IPS-18a (cell line): ENCODE data around the gene GLIPR2.

Experiments
- H3K27ac ChIP-seq: one replicate; pipeline ENCODE4 v1.5.1; 2013; ENCODE audit warnings: low read length
- H3K27me3 ChIP-seq: one replicate; pipeline ENCODE4 v1.6.1; 2013; ENCODE audit warnings: mild to moderate bottlenecking, low read length; ENCODE audit not compliant: control insufficient read depth, insufficient read depth
- H3K36me3 ChIP-seq: one replicate; pipeline ENCODE4 v1.6.1; 2013; ENCODE audit warnings: low read depth, low read length; ENCODE audit not compliant: control insufficient read depth
- H3K4me1 ChIP-seq: one replicate; pipeline ENCODE4 v1.6.1; 2013; ENCODE audit warnings: low read depth, low read length; ENCODE audit not compliant: control insufficient read depth
- H3K4me3 ChIP-seq: one replicate; pipeline ENCODE4 v1.5.1; 2013; ENCODE audit warnings: low read length
- H3K9ac ChIP-seq: one replicate; pipeline ENCODE4 v1.6.1; 2013; ENCODE audit warnings: mild to moderate bottlenecking, low read length, moderate library complexity
- H3K9me3 ChIP-seq: one replicate; pipeline ENCODE4 v1.6.1; 2013; ENCODE audit warnings: low read depth, low read length; ENCODE audit not compliant: control insufficient read depth

GLIPR2 gene

GRCh38 chr9:36102742-36103495 lies 33.6 kb upstream of the GLIPR2 start:
- Histone ChIP-seq H3K27ac (no peak overlapping the region), H3K9ac (no peak overlapping the region), H3K27me3 (no peaks in the 10 kb centered on the region), H3K4me1 (peaks cover 7% of the 10 kb centered on the region), H3K9me3 (no peaks in the 10 kb centered on the region), H3K36me3 (no peaks in the 10 kb centered on the region), H3K4me3 (no peak overlapping the region)

DNA sequence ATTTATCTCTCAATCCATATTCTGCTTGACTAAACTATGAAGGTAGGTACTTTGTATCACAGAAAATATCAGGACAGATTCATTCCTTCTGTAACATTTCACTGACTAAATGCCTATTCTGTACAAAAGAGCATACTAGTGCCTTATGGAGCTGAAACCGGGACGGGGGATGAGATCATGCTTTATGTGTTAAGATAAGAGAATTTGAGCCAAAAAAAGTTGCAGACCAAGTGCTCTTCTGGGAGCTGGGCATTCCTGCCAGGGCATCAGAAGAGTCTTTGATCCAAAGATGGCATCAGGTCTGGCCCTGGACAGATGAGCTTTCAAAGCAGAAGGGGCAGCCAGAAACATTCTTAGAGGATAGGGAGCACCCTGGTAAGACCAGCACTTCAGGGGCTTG lies 27.5 kb upstream of the GLIPR2 start:
- no peaks in the 10 kb centered on the region for H3K4me1 ChIP-seq
- no peak overlapping the region for H3K4me3 ChIP-seq
- peaks cover 3% of the 10 kb centered on the region for H3K36me3 ChIP-seq
- no peaks in the 10 kb centered on the region for H3K9me3 ChIP-seq
- H3K27me3 ChIP-seq = no peaks in the 10 kb centered on the region
- no peak overlapping the region for H3K9ac ChIP-seq
- no peak overlapping the region for H3K27ac ChIP-seq

DNA sequence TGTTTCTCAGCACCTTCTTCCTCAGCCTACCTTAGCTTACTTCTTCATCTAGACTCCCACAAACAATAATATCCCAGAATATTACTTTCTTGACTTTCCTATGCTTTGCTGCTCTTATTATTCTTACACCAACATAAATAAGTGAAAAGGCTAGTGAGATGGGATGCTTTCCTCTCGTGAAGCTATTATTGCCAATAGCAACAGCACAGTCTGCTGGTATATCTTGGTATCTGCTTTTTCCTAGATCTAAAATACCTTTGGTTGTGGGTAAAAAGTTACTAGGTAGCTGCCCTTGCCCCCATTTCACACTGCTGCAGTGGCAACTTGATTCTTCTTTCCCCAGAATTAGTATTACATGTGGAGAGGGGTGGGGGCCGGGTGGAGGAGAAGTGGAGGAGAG lies 26.1 kb upstream of the GLIPR2 start:
- Histone ChIP-seq H3K4me3 (no peak overlapping the region), H3K27me3 (no peaks in the 10 kb centered on the region), H3K27ac (no peak overlapping the region), H3K36me3 (peaks cover 3% of the 10 kb centered on the region), H3K9ac (no peak overlapping the region), H3K9me3 (no peaks in the 10 kb centered on the region), H3K4me1 (no peaks in the 10 kb centered on the region)

DNA sequence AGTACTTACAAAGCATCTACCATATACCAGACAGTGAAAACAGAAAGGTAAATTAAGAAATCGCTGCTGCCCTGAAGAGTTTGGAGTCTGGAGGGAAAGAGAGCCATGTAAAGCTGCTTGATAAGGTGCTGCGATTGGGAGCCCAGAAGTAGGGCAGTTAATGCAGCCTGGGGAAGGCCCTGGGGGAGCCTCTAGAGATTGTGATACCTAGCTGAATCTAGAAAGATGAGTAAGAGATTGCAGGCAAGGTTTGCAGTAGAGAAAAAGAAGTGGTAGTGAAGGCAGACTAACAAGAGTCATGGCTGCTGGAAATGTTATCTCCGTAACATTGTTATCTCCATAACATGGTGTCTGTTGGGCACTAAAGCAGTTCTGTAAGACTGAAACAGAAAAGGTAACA lies 24.0 kb upstream of the GLIPR2 start:
- Histone ChIP-seq H3K27ac (no peak overlapping the region), H3K4me1 (no peaks in the 10 kb centered on the region), H3K36me3 (peaks cover 3% of the 10 kb centered on the region), H3K27me3 (no peaks in the 10 kb centered on the region), H3K9me3 (no peaks in the 10 kb centered on the region), H3K9ac (no peak overlapping the region), H3K4me3 (no peak overlapping the region)

DNA sequence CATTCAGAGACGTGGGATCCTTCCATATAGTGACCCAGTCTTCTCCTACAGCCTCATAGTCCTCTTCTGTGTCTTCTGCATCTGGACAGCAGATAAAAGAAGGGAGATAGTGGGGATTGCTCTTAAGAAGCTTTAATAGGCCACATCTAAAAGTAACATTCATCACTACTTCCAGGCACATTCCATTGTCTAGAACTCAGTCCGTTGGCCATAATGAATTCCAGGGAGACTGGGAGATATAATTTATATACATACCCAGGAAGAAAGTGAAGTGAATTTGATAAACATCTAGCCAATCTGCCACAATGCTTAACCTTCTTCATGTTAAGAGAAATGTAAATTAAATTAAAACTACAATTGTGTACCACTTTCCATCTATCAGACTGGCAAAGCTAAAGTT lies 22.5 kb upstream of the GLIPR2 start:
- Histone ChIP-seq H3K27ac (no peak overlapping the region), H3K9ac (no peak overlapping the region), H3K4me3 (no peak overlapping the region), H3K4me1 (no peaks in the 10 kb centered on the region), H3K27me3 (no peaks in the 10 kb centered on the region), H3K36me3 (peaks cover 3% of the 10 kb centered on the region), H3K9me3 (no peaks in the 10 kb centered on the region)

DNA sequence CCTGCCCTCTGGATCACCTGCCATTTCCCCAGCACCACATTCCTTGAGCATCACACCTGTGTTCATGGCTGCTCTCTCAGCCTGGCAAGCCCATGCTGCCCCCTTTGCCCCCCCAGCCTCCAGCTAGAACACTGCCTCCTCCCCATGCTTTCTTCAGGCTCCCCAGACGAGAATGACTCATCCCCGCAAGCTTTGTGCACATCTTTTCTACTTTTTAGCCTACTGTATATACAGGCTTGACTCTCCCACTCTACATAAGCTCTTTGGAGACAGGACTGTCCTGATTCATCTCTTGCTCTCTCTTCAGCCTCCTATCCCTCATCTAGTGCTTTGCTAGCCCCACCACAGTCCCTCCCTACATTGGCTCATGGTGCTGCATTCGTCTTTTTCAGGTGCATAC lies 19.9 kb upstream of the GLIPR2 start:
- no peak overlapping the region for H3K9ac ChIP-seq
- no peaks in the 10 kb centered on the region for H3K27me3 ChIP-seq
- no peak overlapping the region for H3K27ac ChIP-seq
- H3K4me3 ChIP-seq = no peak overlapping the region
- peaks cover 3% of the 10 kb centered on the region for H3K36me3 ChIP-seq
- H3K4me1 ChIP-seq = no peaks in the 10 kb centered on the region
- H3K9me3 ChIP-seq = no peaks in the 10 kb centered on the region

GRCh38 chr9:36118201-36118600 lies 18.3 kb upstream of the GLIPR2 start:
- no peak overlapping the region for H3K4me3 ChIP-seq
- no peaks in the 10 kb centered on the region for H3K9me3 ChIP-seq
- peaks cover 3% of the 10 kb centered on the region for H3K36me3 ChIP-seq
- no peaks in the 10 kb centered on the region for H3K4me1 ChIP-seq
- no peaks in the 10 kb centered on the region for H3K27me3 ChIP-seq
- H3K27ac ChIP-seq = no peak overlapping the region
- H3K9ac ChIP-seq = no peak overlapping the region

DNA sequence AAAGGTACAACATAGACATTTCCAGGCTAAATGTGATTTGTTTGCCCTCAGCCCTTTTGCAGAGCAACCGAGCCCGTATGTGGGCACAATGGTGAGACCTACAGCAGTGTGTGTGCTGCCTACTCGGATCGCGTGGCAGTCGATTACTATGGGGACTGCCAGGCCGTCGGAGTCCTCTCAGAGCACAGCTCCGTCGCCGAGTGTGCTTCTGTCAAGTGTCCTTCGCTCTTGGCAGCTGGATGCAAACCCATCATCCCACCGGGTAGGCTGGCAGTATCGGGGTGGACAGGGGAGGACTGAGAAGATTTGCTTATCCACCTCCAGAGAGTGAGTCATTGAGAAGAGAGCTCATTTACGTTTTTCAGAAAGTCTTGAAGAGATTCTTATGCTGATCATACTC lies 17.8 kb upstream of the GLIPR2 start:
- Histone ChIP-seq H3K36me3 (peaks cover 3% of the 10 kb centered on the region), H3K27me3 (no peaks in the 10 kb centered on the region), H3K4me1 (no peaks in the 10 kb centered on the region), H3K4me3 (no peak overlapping the region), H3K27ac (no peak overlapping the region), H3K9me3 (no peaks in the 10 kb centered on the region), H3K9ac (no peak overlapping the region)

- Histone ChIP-seq H3K4me1 (no peaks in the 10 kb centered on the region), H3K27ac (no peak overlapping the region), H3K36me3 (peaks cover 3% of the 10 kb centered on the region), H3K27me3 (no peaks in the 10 kb centered on the region), H3K9ac (no peak overlapping the region), H3K9me3 (no peaks in the 10 kb centered on the region), H3K4me3 (no peak overlapping the region)
Measured at GRCh38 chr9:36119476-36119875, 17.1 kb upstream of the GLIPR2 start.

DNA sequence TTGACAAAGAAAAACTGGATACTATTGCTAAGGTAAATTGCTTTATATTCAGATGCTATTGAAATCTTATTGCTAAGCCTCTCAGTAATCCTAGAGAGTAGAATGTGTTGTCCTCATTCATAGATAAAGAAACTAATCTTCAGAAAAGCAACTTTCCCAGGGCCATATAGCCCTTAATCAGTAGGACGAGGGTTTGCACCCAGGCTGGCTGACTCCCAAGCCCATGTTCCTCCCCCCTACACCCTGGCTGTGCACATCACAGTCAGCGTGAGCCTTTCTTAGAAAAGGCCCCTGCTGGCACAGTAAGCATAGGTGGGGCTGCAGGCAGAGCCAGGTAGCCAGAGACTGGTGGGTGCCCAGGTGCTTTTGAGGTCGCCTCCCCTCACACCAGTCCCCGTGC lies 15.8 kb upstream of the GLIPR2 start:
- Histone ChIP-seq H3K4me1 (no peaks in the 10 kb centered on the region), H3K36me3 (peaks cover 3% of the 10 kb centered on the region), H3K4me3 (no peak overlapping the region), H3K9me3 (no peaks in the 10 kb centered on the region), H3K27ac (no peak overlapping the region), H3K9ac (no peak overlapping the region), H3K27me3 (no peaks in the 10 kb centered on the region)

DNA sequence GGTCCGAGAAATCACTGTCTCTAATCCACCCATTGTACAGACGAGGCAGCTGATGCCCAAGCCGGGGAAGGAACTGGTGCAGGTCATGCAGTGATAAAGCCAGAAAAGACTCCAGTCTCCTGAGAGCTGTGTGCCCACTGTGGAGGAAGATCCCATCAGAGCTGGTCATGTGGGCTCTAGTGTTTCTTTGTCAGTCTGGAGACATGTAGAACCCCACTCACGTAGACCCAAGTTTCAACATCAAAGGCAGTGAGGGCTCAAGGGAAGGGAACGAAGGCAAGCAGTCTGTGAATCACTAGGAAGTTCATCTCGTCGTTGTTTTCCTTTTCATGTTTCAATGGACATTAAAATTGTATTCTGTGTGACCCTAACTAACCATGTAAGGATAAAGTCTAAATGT lies 14.6 kb upstream of the GLIPR2 start:
- Histone ChIP-seq H3K27ac (no peak overlapping the region), H3K36me3 (peaks cover 3% of the 10 kb centered on the region), H3K4me1 (no peaks in the 10 kb centered on the region), H3K27me3 (no peaks in the 10 kb centered on the region), H3K9ac (no peak overlapping the region), H3K4me3 (no peak overlapping the region), H3K9me3 (no peaks in the 10 kb centered on the region)

- no peaks in the 10 kb centered on the region for H3K27me3 ChIP-seq
- no peaks in the 10 kb centered on the region for H3K9me3 ChIP-seq
- peaks cover 3% of the 10 kb centered on the region for H3K36me3 ChIP-seq
- no peak overlapping the region for H3K4me3 ChIP-seq
- H3K9ac ChIP-seq = no peak overlapping the region
- no peaks in the 10 kb centered on the region for H3K4me1 ChIP-seq
- no peak overlapping the region for H3K27ac ChIP-seq
Measured at GRCh38 chr9:36123515-36123914, 13.0 kb upstream of the GLIPR2 start.
